Naive B cell (primary cell): ENCODE results near the gene ZNF215. TPM values are rescaled to one million over a fixed set of nuclear protein-coding genes. Genes with fewer than 3 reads are reported as not detected.

ENCODE experiments used
- polyA plus RNA-seq, 6 donors: library from polyadenylated mRNA; unstranded; fragments of 300-500 nt; fragmentation: Illumina TruSeq; gene quantifications; one replicate each; pipeline ENCODE4 v1.2.3, GENCODE V29; 2021; ENCODE audit warnings: low read depth in 6 of 6

ZNF215 gene
- polyA plus RNA-seq, 6 donors from 2014 or later = 0.17 to 0.47 (median 0.23) TPM; not detected in 3

Other genes with a start within 250 kb of the ZNF215 start
- 10 to 100 TPM in 5 of 6 donors, 1 to 10 TPM in 1; 9.7 to 16.0 (median 11.7) TPM for gene MRPL17, start 243.1 kb upstream of the ZNF215 start, polyA plus RNA-seq
- gene OR2AG2, start 154.4 kb upstream of the ZNF215 start, polyA plus RNA-seq = not detected
- not detected for gene OR2AG1, start 143.4 kb upstream of the ZNF215 start, polyA plus RNA-seq
- not detected for gene OR6A2, start 126.7 kb upstream of the ZNF215 start, polyA plus RNA-seq
- gene OR10A5, start 80.7 kb upstream of the ZNF215 start, polyA plus RNA-seq = not detected
- gene OR10A2, start 63.4 kb upstream of the ZNF215 start, polyA plus RNA-seq = not detected
- gene OR10A4, start 49.8 kb upstream of the ZNF215 start, polyA plus RNA-seq = not detected
- not detected for gene OR2D2, start 33.9 kb upstream of the ZNF215 start, polyA plus RNA-seq
- not detected for gene OR2D3, start 5.4 kb upstream of the ZNF215 start, polyA plus RNA-seq
- not detected for gene ZNF214, start 93.9 kb downstream of the ZNF215 start, polyA plus RNA-seq
- not detected for gene NLRP14, start 94.1 kb downstream of the ZNF215 start, polyA plus RNA-seq
- not detected for gene RBMXL2, start 162.6 kb downstream of the ZNF215 start, polyA plus RNA-seq